Measurements from ENCODE around the gene KIF21A.

DNA sequence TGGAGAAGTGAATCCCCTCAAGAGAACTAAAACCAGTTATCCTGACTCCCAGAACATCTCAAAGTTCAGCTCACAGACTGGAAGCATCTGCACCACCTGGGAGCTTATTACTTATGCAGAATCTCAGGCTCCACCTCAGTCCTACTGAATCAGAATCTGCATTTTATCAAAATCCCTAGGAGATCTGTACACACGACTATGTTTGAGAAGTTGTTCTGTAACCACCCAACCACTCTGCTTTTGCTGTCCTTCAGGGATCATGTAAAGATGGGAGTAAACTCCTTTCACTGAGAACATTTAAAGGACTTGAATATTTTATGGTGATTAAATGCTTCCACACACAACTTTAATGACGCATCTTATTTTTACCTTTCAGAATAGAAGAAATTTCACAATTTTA lies 98.0 kb downstream of the KIF21A start:
- TF ChIP-seq RAD21 (conservative IDR thresholded peaks at IDR 0.05): no peak
- TF ChIP-seq CTCF (IDR thresholded peaks at IDR 0.05; ENCODE audit: poor library complexity, severe bottlenecking): no peak
- TF ChIP-seq REST (IDR thresholded peaks at IDR 0.05; ENCODE audit: borderline replicate concordance): no peak
- TF ChIP-seq POLR2AphosphoS5 (IDR thresholded peaks at IDR 0.05): no peak
- TF ChIP-seq TAF1 (IDR thresholded peaks at IDR 0.05; ENCODE audit: low read depth): no peak
- no peak for TF ChIP-seq EZH2 (IDR thresholded peaks at IDR 0.05; ENCODE audit: borderline replicate concordance, insufficient read depth, low read length, poor library complexity, severe bottlenecking)
- TF ChIP-seq MXI1 (conservative IDR thresholded peaks at IDR 0.05; ENCODE audit: poor library complexity, severe bottlenecking): no peak
- no peak for TF ChIP-seq EP300 (conservative IDR thresholded peaks at IDR 0.05; ENCODE audit: poor library complexity, severe bottlenecking)

All from neural cell (in vitro differentiated cells).